Endothelial cell (in vitro differentiated cells): ENCODE results near the gene OSBPL3. TPM values are rescaled to one million over a fixed set of nuclear protein-coding genes. Genes with fewer than 3 reads are reported as not detected.

Source experiments
- DNase-seq: peaks from one replicate; pipeline ENCODE4 v3.0.0; 2021; ENCODE audit warnings: low spot score
- H3K27ac Mint-ChIP-seq: one replicate; pipeline ENCODE4 v1.8.0; 2021; ENCODE audit warnings: mixed read lengths, inconsistent platforms; ENCODE audit not compliant: unreplicated experiment
- H3K27me3 Mint-ChIP-seq: one replicate; pipeline ENCODE4 v1.8.0; 2021; ENCODE audit warnings: mild to moderate bottlenecking, moderate library complexity, mixed read lengths, inconsistent platforms; ENCODE audit not compliant: unreplicated experiment
- H3K36me3 Mint-ChIP-seq: one replicate; pipeline ENCODE4 v1.8.0; 2021; ENCODE audit warnings: mild to moderate bottlenecking, low read depth, mixed read lengths, inconsistent platforms; ENCODE audit not compliant: unreplicated experiment
- H3K4me1 Mint-ChIP-seq: one replicate; pipeline ENCODE4 v1.8.0; 2021; ENCODE audit warnings: mild to moderate bottlenecking, mixed read lengths, inconsistent platforms; ENCODE audit not compliant: unreplicated experiment
- H3K4me3 Mint-ChIP-seq: one replicate; pipeline ENCODE4 v1.8.0; 2021; ENCODE audit warnings: mild to moderate bottlenecking, mixed read lengths, inconsistent platforms; ENCODE audit not compliant: unreplicated experiment
- H3K9me3 Mint-ChIP-seq: one replicate; pipeline ENCODE4 v1.8.0; 2021; ENCODE audit warnings: mixed read lengths, inconsistent platforms; ENCODE audit not compliant: unreplicated experiment
- total RNA-seq: library from RNA; stranded (reverse); fragmentation: NEBNext Ultra II Directional; extraction: Animal tissue kit (Norgen Biotek cat#: 25700); gene quantifications from one replicate; pipeline ENCODE4 v1.2.1, GENCODE V29; 2021; ENCODE audit not compliant: unreplicated experiment
- TF ChIP-seq, protein P1 (sequence below): fragments of 200-600 bp; sonication (generic); IDR thresholded peaks from one replicate; pipeline ENCODE4 v1.5.0; 2021; ENCODE audit warnings: antibody characterized with exemption; ENCODE audit not compliant: unreplicated experiment

Gene OSBPL3
- total RNA-seq, 1 donor from 2014 or later: 3.1 TPM

GRCh38 chr7:24851786-24852185 is 128.2 kb downstream of the OSBPL3 start:
- no peak overlapping the region for H3K27ac Mint-ChIP-seq
- H3K27me3 Mint-ChIP-seq: no peaks in the 10 kb centered on the region
- H3K4me1 Mint-ChIP-seq: peaks cover 4% of the 10 kb centered on the region
- no peak overlapping the region for H3K4me3 Mint-ChIP-seq
- no peaks in the 10 kb centered on the region for H3K36me3 Mint-ChIP-seq
- no peak for DNase-seq
- TF ChIP-seq, protein P1, sequence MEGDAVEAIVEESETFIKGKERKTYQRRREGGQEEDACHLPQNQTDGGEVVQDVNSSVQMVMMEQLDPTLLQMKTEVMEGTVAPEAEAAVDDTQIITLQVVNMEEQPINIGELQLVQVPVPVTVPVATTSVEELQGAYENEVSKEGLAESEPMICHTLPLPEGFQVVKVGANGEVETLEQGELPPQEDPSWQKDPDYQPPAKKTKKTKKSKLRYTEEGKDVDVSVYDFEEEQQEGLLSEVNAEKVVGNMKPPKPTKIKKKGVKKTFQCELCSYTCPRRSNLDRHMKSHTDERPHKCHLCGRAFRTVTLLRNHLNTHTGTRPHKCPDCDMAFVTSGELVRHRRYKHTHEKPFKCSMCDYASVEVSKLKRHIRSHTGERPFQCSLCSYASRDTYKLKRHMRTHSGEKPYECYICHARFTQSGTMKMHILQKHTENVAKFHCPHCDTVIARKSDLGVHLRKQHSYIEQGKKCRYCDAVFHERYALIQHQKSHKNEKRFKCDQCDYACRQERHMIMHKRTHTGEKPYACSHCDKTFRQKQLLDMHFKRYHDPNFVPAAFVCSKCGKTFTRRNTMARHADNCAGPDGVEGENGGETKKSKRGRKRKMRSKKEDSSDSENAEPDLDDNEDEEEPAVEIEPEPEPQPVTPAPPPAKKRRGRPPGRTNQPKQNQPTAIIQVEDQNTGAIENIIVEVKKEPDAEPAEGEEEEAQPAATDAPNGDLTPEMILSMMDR: no peak
- H3K9me3 Mint-ChIP-seq: no peaks in the 10 kb centered on the region

GRCh38 chr7:24848878-24849277 is 131.1 kb downstream of the OSBPL3 start:
- Mint-ChIP-seq H3K9me3 (no peaks in the 10 kb centered on the region), H3K4me3 (no peak overlapping the region), H3K27ac (no peak overlapping the region), H3K27me3 (no peaks in the 10 kb centered on the region), H3K36me3 (no peaks in the 10 kb centered on the region), H3K4me1 (peaks cover 4% of the 10 kb centered on the region)
- no peak for DNase-seq
- TF ChIP-seq, protein P1: no peak

DNA sequence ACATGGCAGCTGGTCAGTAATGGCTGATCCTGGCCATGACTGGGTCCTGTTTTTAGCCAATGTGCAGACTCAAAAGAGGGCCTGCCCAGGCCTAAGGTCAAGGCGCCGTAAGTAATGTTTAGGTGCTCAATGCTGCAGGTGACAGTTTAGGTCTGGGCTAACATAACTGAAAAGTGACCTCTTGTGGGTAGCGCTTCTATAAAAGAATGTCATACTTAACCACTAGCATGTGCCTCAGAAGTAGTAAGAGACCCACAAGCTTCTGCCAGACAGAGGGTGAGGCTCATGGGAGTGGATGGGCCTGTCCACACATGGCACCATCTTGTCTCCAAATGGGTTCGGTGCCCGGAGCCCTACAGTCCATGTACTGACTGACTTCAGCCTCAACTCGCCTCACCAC is 132.2 kb downstream of the OSBPL3 start:
- no peak overlapping the region for H3K4me3 Mint-ChIP-seq
- no peaks in the 10 kb centered on the region for H3K27me3 Mint-ChIP-seq
- no peaks in the 10 kb centered on the region for H3K9me3 Mint-ChIP-seq
- no peak for DNase-seq
- H3K36me3 Mint-ChIP-seq: no peaks in the 10 kb centered on the region
- TF ChIP-seq, protein P1: no peak
- no peak overlapping the region for H3K27ac Mint-ChIP-seq
- peaks cover 9% of the 10 kb centered on the region for H3K4me1 Mint-ChIP-seq

DNA sequence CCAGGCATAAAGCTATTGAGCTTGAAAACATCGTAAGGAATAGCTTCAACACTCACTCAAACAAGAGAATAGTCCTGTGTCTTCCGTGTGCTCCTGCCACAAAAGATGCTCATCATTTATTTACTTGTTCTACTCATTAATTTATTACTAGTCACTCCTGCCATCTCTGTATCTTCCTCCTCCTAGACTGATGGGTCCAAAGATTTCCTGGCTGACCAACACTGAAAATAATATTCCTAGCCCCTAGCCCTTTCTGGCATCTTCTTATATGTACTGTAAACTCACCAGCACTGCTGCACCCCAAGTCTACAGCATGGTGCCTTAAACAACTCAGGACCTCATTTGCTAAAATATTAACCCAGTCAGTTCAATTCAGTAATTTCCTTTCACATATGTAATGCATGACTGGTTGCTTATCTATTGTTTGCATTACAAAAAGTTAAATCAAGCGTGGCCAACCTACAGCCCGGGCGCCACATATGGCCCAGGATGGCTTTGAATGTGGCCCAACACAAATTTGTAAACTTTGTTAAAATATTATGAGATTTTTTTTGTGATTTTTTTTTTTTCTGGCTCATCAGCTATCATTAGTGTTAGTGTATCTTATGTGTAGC is 136.1 kb downstream of the OSBPL3 start:
- H3K4me3 Mint-ChIP-seq: no peak overlapping the region
- DNase-seq: no peak
- no peaks in the 10 kb centered on the region for H3K36me3 Mint-ChIP-seq
- TF ChIP-seq, protein P1: no peak
- no peak overlapping the region for H3K27ac Mint-ChIP-seq
- H3K27me3 Mint-ChIP-seq: no peaks in the 10 kb centered on the region
- H3K4me1 Mint-ChIP-seq: peaks cover 10% of the 10 kb centered on the region
- H3K9me3 Mint-ChIP-seq: no peaks in the 10 kb centered on the region

GRCh38 chr7:24842449-24843241 is 137.3 kb downstream of the OSBPL3 start:
- no peak overlapping the region for H3K4me3 Mint-ChIP-seq
- TF ChIP-seq, protein P1: no peak
- H3K4me1 Mint-ChIP-seq: peaks cover 10% of the 10 kb centered on the region
- no peaks in the 10 kb centered on the region for H3K36me3 Mint-ChIP-seq
- H3K27me3 Mint-ChIP-seq: no peaks in the 10 kb centered on the region
- H3K9me3 Mint-ChIP-seq: no peaks in the 10 kb centered on the region
- no peak for DNase-seq
- peak overlapping the region; percentile 71 for H3K27ac Mint-ChIP-seq
